BLaER1 treated with 17β-estradiol and CSF1 and Interleukin-3, amounts not matched to agents 10 nM and 100 nM (cell line): ENCODE measurements around the gene NAPB.
A peak's percentile ranks its signal among the peaks of the same experiment; 100 is the strongest.

Source experiments
- H3K27ac ChIP-seq, 11 experiments: shearing (Covaris generic); formaldehyde crosslinking; 2 replicates each; pipeline ENCODE4 v1.8.1; 2022
- H3K27me3 ChIP-seq, 11 experiments: shearing (Covaris generic); formaldehyde crosslinking; 2 replicates each; pipeline ENCODE4 v1.8.1; 2022
- H3K36me3 ChIP-seq, 11 experiments: shearing (Covaris generic); formaldehyde crosslinking; 2 replicates each; pipeline ENCODE4 v1.8.1; 2022
- H3K4me1 ChIP-seq, 10 experiments: shearing (Covaris generic); formaldehyde crosslinking; 2 replicates each; pipeline ENCODE4 v1.8.1; 2022
- H3K4me2 ChIP-seq, 11 experiments: shearing (Covaris generic); formaldehyde crosslinking; 2 replicates each; pipeline ENCODE4 v1.8.1; 2022
- H3K4me3 ChIP-seq, 10 experiments: shearing (Covaris generic); formaldehyde crosslinking; 2 replicates each; pipeline ENCODE4 v1.8.1; 2022
- H3K9ac ChIP-seq, 11 experiments: shearing (Covaris generic); formaldehyde crosslinking; 2 replicates each; pipeline ENCODE4 v1.8.1; 2022
- H3K9me3 ChIP-seq, 11 experiments: shearing (Covaris generic); formaldehyde crosslinking; replicated peaks in 1 of 11; 2 replicates each; pipeline ENCODE4 v1.8.1; 2022
- H4K20me1 ChIP-seq, 11 experiments: shearing (Covaris generic); formaldehyde crosslinking; 2 replicates each; pipeline ENCODE4 v1.8.1; 2022
- Cebpa-rat ChIP-seq, 11 experiments: shearing (Covaris generic); IDR thresholded peaks; 2 replicates each; pipeline ENCODE4 v1.8.1; 2022

Gene NAPB

DNA sequence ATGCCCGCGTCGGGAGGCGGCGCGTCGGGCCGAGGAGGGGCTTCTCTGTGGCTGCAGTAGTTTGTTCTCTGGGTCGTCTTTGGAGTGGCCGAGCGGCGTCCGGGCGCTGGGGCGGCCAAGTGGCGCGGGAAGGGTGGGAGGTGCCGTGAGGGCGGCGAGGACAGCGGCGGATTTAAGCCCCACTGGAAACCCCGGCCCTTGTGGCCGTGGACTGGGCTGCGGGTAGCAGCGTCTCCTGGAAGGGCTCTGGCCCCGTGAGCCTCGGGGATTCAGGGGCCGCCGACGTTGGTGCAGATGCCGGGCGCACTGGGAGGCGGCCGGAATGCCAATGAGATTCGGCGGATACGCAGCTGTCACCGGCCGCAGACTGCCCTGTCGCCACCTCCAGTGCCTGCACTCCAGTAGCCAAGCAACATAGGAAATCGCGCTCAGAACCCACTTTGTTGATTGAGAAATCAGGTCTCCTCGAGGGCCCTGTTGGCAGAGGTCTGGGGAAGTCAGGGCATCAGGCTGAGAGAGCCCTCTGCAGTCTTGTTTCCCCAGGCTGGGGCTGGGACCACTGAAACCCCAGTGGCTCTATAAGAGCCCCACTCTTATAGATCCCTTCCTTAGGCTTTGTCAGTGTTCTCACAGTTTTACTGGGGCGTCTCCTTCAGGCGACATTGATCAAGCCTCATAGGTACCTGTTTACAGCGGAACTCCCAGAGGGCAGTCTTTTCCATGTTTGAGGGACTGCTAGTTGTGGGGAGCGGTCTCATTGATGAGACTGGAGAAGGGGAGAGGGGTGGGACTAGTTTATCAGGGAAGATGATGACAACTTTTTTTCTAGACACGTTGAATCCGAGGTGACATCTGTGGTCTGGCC lies 58.7 kb downstream of the NAPB start:
- H3K4me2 ChIP-seq = peak overlapping the region; percentile 86 to 96 (median 94)
- peaks cover 21 to 36% (median 33%) of the 10 kb centered on the region in 11 experiments for H3K36me3 ChIP-seq
- H3K9ac ChIP-seq = peak overlapping the region; percentile 88 to 98 (median 94)
- H4K20me1 ChIP-seq = peaks cover 36 to 55% (median 52%) of the 10 kb centered on the region in 11 experiments; a peak in 21 of 22 replicates
- H3K27ac ChIP-seq = peak overlapping the region; percentile 87 to 99 (median 95)
- no peaks in the 10 kb centered on the region for H3K27me3 ChIP-seq
- H3K9me3 ChIP-seq = no peaks in the 10 kb centered on the region
- peak overlapping the region; percentile 85 to 95 (median 91) for H3K4me3 ChIP-seq
- TF ChIP-seq Cebpa-rat (IDR thresholded peaks at IDR 0.05) = peak in 2 of 11 experiments; percentile 43 to 72; a peak in 2 of 22 replicates
- H3K4me1 ChIP-seq = peaks cover 54 to 80% (median 69%) of the 10 kb centered on the region in 10 experiments

DNA sequence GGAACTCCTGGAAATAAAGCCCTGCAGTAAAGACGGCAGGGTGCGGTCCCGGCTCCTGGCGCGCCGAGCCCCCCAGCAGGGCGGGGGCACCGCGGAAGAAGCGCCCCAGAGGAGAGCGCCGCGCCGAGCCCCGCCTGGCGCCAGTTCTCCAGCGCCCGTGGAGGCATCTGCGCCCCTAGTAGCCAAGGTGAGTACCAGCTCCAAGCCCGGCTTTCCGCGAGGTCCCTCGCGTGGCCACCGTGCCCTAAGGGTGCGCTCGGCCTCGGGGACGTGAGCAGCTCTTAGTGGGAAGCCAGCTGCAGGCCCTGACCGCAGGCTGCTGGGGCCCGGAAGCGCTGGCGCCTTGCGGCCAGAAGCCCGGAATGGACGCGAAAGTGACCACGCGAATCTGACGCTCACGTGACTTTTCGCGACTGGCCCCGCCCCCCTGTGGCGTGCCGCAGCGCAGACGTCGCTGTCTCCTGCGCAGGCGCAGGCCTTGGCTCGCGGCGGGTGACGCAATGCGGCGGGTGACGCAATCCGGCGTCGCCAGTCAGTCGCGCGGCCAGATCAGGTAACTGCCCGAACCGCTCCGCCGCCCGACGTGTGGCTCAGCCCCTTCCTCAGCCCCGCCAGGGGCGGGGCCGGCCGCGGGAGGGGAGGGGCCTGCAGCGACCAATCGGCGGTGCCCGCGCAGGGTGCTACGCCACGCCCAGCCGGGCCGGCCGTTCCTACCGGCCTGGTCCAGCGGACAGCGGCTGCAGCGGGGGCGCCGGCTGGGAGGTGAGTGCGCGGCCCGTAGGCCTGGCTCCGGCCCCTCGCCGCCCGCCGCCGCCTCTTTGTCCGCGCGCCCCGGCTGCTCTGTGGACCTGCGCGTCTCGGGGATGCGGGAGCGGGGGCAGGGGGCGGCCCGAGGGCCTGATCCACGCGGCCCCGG lies 59.6 kb downstream of the NAPB start, which contains the start of gene GZF1:
TSS of gene GZF1 (plus strand) at position 707 of the 916 bp plus-strand sequence. CDS start 2,202 bp downstream, outside the sequence.
- Histone ChIP-seq H3K36me3 (peaks cover 16 to 28% (median 25%) of the 10 kb centered on the region in 11 experiments), H3K27me3 (no peaks in the 10 kb centered on the region), H3K4me2 (peak within 1 kb of the TSS; percentile 88 to 97 (median 95)), H3K4me1 (peaks cover 61 to 80% (median 71%) of the 10 kb centered on the region in 10 experiments), H3K4me3 (peak within 1 kb of the TSS; percentile 85 to 95 (median 91)), H4K20me1 (peaks cover 27 to 52% (median 44%) of the 10 kb centered on the region in 11 experiments; a peak in 21 of 22 replicates), H3K9me3 (no peaks in the 10 kb centered on the region), H3K9ac (peak within 1 kb of the TSS; percentile 88 to 98 (median 94)), H3K27ac (peak within 1 kb of the TSS; percentile 93 to 99 (median 95))
- peak; percentile 86 to 100 (median 98) for TF ChIP-seq Cebpa-rat (IDR thresholded peaks at IDR 0.05)

DNA sequence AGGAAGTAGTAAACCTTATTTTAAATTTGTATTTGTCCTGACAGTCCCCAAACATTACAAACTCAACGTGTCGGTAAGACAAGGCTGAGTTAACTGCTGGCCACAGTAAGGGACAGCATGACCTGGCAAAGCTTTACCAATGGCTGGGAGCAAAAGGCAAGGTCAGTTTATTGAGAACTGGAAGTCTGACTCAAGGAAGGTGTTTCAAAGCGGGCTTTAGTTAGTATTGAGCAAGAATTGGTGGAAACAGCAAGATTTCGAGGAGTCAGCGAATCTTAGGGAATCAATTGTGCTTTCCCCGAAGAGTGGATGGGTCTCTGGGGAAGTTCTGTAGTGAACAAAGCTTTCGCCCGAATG lies 60.2 kb downstream of the NAPB start:
- H4K20me1 ChIP-seq = peaks cover 24 to 51% (median 42%) of the 10 kb centered on the region in 11 experiments; a peak in 21 of 22 replicates
- peak overlapping the region; percentile 86 to 97 (median 93) for H3K4me2 ChIP-seq
- H3K9ac ChIP-seq = peak overlapping the region; percentile 88 to 98 (median 93)
- H3K4me3 ChIP-seq = peak overlapping the region; percentile 58 to 95 (median 90)
- H3K27me3 ChIP-seq = no peaks in the 10 kb centered on the region
- no peak for TF ChIP-seq Cebpa-rat (IDR thresholded peaks at IDR 0.05)
- peaks cover 60 to 80% (median 70%) of the 10 kb centered on the region in 10 experiments for H3K4me1 ChIP-seq
- H3K36me3 ChIP-seq = peaks cover 16 to 26% (median 24%) of the 10 kb centered on the region in 11 experiments
- peak overlapping the region; percentile 93 to 99 (median 95) for H3K27ac ChIP-seq
- H3K9me3 ChIP-seq = no peaks in the 10 kb centered on the region

DNA sequence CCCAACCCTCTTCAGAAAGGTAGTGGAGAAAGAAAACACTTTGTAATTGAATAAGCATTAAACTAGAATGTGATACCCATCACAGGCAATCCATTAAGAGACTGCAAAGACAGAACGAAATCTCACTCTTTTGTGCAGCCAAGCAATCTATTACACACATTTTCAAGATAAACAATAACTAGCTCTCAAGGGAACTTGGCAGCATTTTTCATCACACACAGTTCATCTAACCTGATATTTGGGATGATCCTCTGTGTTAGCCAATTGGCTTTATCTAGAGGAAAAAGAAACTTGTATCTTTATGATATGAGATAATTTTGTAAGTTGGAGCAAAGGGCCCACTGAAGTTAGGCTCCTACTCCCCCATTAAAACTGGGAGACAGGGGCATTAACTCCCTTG lies 60.8 kb downstream of the NAPB start:
- no peaks in the 10 kb centered on the region for H3K27me3 ChIP-seq
- TF ChIP-seq Cebpa-rat (IDR thresholded peaks at IDR 0.05) = no peak
- peak overlapping the region; percentile 93 to 99 (median 95) for H3K27ac ChIP-seq
- H3K4me1 ChIP-seq = peaks cover 60 to 80% (median 69%) of the 10 kb centered on the region in 10 experiments
- H3K9ac ChIP-seq = peak overlapping the region; percentile 88 to 98 (median 93); a peak in 19 of 22 replicates
- no peaks in the 10 kb centered on the region for H3K9me3 ChIP-seq
- peak overlapping the region in 5 of 10 experiments; percentile 58 to 92 (median 89); a peak in 9 of 20 replicates for H3K4me3 ChIP-seq
- peaks cover 23 to 51% (median 42%) of the 10 kb centered on the region in 11 experiments; a peak in 20 of 22 replicates for H4K20me1 ChIP-seq
- peaks cover 14 to 26% (median 24%) of the 10 kb centered on the region in 11 experiments for H3K36me3 ChIP-seq
- H3K4me2 ChIP-seq = peak overlapping the region; percentile 86 to 97 (median 93)

DNA sequence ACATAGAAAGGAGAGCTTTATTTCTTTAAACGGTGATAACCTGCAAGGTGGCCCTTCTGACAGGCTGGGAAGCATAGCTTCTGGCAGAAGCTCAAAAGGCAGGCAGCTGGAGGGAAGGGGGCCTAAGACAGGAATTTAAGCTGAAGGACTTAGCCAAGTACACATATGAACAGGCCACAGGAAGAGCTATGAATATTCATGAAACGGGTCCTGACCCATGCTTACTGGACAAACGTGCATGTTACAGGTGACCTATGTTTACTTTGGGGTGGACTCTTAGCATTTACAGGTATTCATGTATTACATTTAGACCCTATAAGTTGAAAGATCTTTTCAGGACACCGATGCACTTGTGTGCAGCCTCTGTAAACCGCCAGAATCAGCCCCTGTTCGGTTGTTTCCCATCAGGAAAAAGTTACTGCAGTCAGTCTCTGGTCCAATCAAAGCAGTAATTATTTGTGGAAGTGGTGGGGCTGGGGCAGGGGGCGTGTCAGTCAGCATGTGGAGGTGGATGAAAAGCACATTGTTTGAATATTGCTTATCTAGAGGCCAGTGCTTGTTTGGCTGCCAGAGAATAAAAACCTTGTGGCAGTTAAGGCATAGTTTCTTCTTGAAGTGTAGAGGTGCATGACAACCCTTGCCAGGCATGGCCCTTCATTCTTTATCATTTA lies 62.2 kb downstream of the NAPB start:
- Histone ChIP-seq H3K4me2 (peak overlapping the region; percentile 72 to 97 (median 89)), H3K9ac (peak overlapping the region in 1 of 11 experiments; percentile 29; a peak in 1 of 22 replicates), H3K36me3 (peaks cover 14 to 26% (median 24%) of the 10 kb centered on the region in 11 experiments), H3K9me3 (no peaks in the 10 kb centered on the region), H3K27ac (no peak overlapping the region), H3K27me3 (no peaks in the 10 kb centered on the region), H4K20me1 (peaks cover 8 to 51% (median 42%) of the 10 kb centered on the region in 11 experiments; a peak in 19 of 22 replicates), H3K4me3 (no peak overlapping the region; a peak in 2 of 20 replicates), H3K4me1 (peaks cover 53 to 76% (median 69%) of the 10 kb centered on the region in 10 experiments)
- TF ChIP-seq Cebpa-rat (IDR thresholded peaks at IDR 0.05) = no peak

DNA sequence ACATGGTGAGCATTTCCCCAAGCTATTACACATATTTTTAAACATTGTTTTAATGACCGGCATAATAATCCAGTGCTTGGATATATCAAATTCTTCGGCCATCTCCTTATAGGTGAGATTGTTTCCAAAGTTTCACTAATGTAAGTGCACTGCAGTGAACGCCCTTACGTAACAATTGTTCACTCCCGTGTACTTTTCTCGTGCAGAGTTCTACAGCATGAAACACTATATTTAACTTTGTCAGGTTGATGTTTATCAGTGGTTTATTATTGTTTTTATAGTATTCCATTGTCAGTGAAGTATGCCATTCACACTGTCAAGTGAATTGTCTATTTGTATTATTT lies 62.8 kb downstream of the NAPB start:
- TF ChIP-seq Cebpa-rat (IDR thresholded peaks at IDR 0.05) = no peak
- peak overlapping the region; percentile 67 to 81 (median 72) for H3K4me3 ChIP-seq
- H3K4me1 ChIP-seq = peaks cover 48 to 76% (median 68%) of the 10 kb centered on the region in 10 experiments
- H3K4me2 ChIP-seq = peak overlapping the region; percentile 72 to 97 (median 89)
- no peaks in the 10 kb centered on the region for H3K27me3 ChIP-seq
- peak overlapping the region in 7 of 11 experiments; percentile 29 to 85 (median 83); a peak in 9 of 22 replicates for H3K9ac ChIP-seq
- peaks cover 16 to 30% (median 29%) of the 10 kb centered on the region in 11 experiments for H3K36me3 ChIP-seq
- H3K9me3 ChIP-seq = no peaks in the 10 kb centered on the region
- H3K27ac ChIP-seq = peak overlapping the region in 3 of 11 experiments; percentile 30 to 83 (median 82); a peak in 4 of 22 replicates
- H4K20me1 ChIP-seq = peaks cover 7 to 51% (median 42%) of the 10 kb centered on the region in 11 experiments; a peak in 19 of 22 replicates

DNA sequence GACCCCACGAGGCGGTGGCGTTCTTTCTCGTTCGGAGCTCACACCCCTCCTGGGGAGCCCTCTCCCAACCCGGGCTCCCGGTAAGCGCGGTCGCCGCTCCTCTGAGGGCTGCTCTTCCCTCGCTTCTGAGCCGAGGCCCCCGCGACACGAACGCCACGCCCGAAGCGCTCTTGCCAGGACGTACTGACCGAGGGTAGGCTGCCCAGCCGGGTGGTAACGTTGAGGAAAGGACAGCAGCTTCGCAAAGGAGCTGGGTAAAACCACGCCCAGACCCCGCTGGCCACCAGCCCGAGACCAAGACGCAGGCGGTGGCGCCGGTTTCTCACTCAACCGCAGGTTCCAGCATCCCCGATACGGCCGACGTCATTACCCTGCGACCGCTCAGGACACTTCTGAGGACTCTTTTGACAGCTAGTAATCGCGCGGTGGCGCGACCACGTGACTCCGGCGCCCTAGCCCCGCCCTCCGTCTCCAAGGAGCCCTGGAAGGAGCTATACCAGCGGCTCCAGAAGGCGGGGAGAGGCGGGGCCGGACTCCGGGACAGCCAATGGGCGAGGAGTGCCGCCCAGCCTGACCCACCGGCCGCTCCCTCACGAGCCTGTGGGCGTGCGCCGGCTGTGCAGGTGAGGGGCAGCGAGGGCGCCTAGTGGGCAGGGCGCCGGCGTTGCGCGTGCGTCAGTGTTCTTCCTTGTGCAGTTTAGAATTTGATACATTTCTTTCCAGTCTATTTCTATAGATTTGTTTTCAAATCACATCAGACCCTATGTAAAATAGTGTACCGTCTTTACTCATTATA lies 63.3 kb downstream of the NAPB start:
- H3K27ac ChIP-seq = peak overlapping the region; percentile 71 to 85 (median 82)
- peak overlapping the region; percentile 73 to 88 (median 84) for H3K9ac ChIP-seq
- peaks cover 46 to 76% (median 62%) of the 10 kb centered on the region in 10 experiments for H3K4me1 ChIP-seq
- H3K4me3 ChIP-seq = peak overlapping the region; percentile 67 to 81 (median 72)
- peak overlapping the region; percentile 80 to 97 (median 92) for H3K4me2 ChIP-seq
- H3K27me3 ChIP-seq = no peaks in the 10 kb centered on the region
- no peak for TF ChIP-seq Cebpa-rat (IDR thresholded peaks at IDR 0.05)
- H3K9me3 ChIP-seq = no peaks in the 10 kb centered on the region
- H4K20me1 ChIP-seq = peaks cover 1 to 51% (median 42%) of the 10 kb centered on the region in 11 experiments; a peak in 19 of 22 replicates
- H3K36me3 ChIP-seq = peaks cover 16 to 35% (median 34%) of the 10 kb centered on the region in 11 experiments
